HepG2 (cell line): ENCODE data around the gene CCDC117. TPM values are rescaled to one million over a fixed set of nuclear protein-coding genes. Genes with fewer than 3 reads are reported as not detected.
A peak's percentile ranks its signal among the peaks of the same experiment; 100 is the strongest.

Source experiments
- FUBP1 ChIP-seq: sonication (generic); formaldehyde crosslinking; IDR thresholded peaks from 2 replicates; pipeline ENCODE4 v1.5.1; 2020; ENCODE audit warnings: missing genetic modification reagents, mild to moderate bottlenecking, borderline replicate concordance
- HOXA9 ChIP-seq: sonication (generic); formaldehyde crosslinking; IDR thresholded peaks from 2 replicates; pipeline ENCODE4 v1.8.1; 2022; ENCODE audit warnings: missing genetic modification reagents, mild to moderate bottlenecking, moderate library complexity, borderline replicate concordance
- MLLT10 ChIP-seq: sonication (generic); formaldehyde crosslinking; IDR thresholded peaks from 2 replicates; pipeline ENCODE4 v1.4.0; 2020; ENCODE audit warnings: missing genetic modification reagents
- NR2C2 ChIP-seq: sonication (generic); formaldehyde crosslinking; IDR thresholded peaks from 2 replicates; pipeline ENCODE4 v1.4.0; 2020; ENCODE audit warnings: missing genetic modification reagents, mild to moderate bottlenecking, moderate library complexity, borderline replicate concordance
- PAF1 ChIP-seq: IDR thresholded peaks from 2 replicates; pipeline ENCODE4 v1.6.1; 2016; ENCODE audit warnings: missing genetic modification reagents, missing compliant biosample characterization
- SALL2 ChIP-seq: sonication (generic); formaldehyde crosslinking; IDR thresholded peaks from 2 replicates; pipeline ENCODE4 v1.8.1; 2023; ENCODE audit warnings: mild to moderate bottlenecking, missing genetic modification reagents, inconsistent platforms
- SMARCE1 ChIP-seq: fragments of 450-650 bp; IDR thresholded peaks from 2 replicates; pipeline ENCODE4 v1.6.1; 2017; ENCODE audit warnings: borderline replicate concordance
- TAF15 ChIP-seq: fragments of 200-400 bp; formaldehyde crosslinking; IDR thresholded peaks from one replicate; pipeline ENCODE4 v1.6.1; 2018; ENCODE audit warnings: mild to moderate bottlenecking, low read depth, low read length; ENCODE audit not compliant: poor library complexity, severe bottlenecking
- TCF7L2 ChIP-seq: IDR thresholded peaks from 2 replicates; pipeline ENCODE4 v1.6.1; 2011; ENCODE audit warnings: mild to moderate bottlenecking, low read depth, low read length, moderate library complexity
- ZBTB20 ChIP-seq: sonication (generic); formaldehyde crosslinking; IDR thresholded peaks from 2 replicates; pipeline ENCODE4 v1.8.1; 2023; ENCODE audit warnings: missing genetic modification reagents, low read depth, mild to moderate bottlenecking, borderline replicate concordance
- ZKSCAN5 ChIP-seq: sonication (generic); formaldehyde crosslinking; IDR thresholded peaks from 2 replicates; pipeline ENCODE4 v1.5.1; 2020; ENCODE audit warnings: mild to moderate bottlenecking, missing genetic modification reagents
- ZNF280D ChIP-seq: sonication (generic); formaldehyde crosslinking; IDR thresholded peaks from 2 replicates; pipeline ENCODE4 v1.5.1; 2020; ENCODE audit warnings: mild to moderate bottlenecking, missing genetic modification reagents
- ZNF615 ChIP-seq: sonication (generic); formaldehyde crosslinking; IDR thresholded peaks from 2 replicates; pipeline ENCODE4 v1.5.0; 2020; ENCODE audit warnings: mild to moderate bottlenecking, missing genetic modification reagents, borderline replicate concordance
- ZNF83 ChIP-seq: sonication (generic); formaldehyde crosslinking; IDR thresholded peaks from 2 replicates; pipeline ENCODE4 v1.4.0; 2020; ENCODE audit warnings: missing genetic modification reagents, mild to moderate bottlenecking, borderline replicate concordance
- ZSCAN5A ChIP-seq: sonication (generic); formaldehyde crosslinking; IDR thresholded peaks from 2 replicates; pipeline ENCODE4 v1.8.0; 2022; ENCODE audit warnings: mild to moderate bottlenecking, missing genetic modification reagents, borderline replicate concordance
- polyA plus RNA-seq, 8 experiments: library from polyadenylated mRNA; depleted of rRNA in 3 of 8; stranded (reverse) in 7 of 8; unstranded in 1 of 8; fragments of >200 nt; fragmentation: Illumina TruSeq in 4 of 8; extraction: Trizol in 4 of 8; gene quantifications; 2 replicates each; pipeline versions ENCODE4 v1.2.1 to v1.2.3, GENCODE V29; 2011 to 2016; ENCODE audit warnings: low read depth in 4 of 8, missing spikeins in 1 of 8, mixed read lengths in 1 of 8; ENCODE audit not compliant: insufficient read depth in 1 of 8
- total RNA-seq, 5 experiments: library from RNA; depleted of rRNA; stranded (reverse); fragments of >200 nt; fragmentation: Illumina TruSeq; extraction: Trizol; gene quantifications; 2 replicates each; pipeline ENCODE4 v1.2.3, GENCODE V29; 2016; ENCODE audit warnings: low read depth in 1 of 5
- TF ChIP-seq, protein P1 (sequence below), 2 experiments: fragments of 450-650 bp in 1 of 2; sonication (generic) in 1 of 2; formaldehyde crosslinking; IDR thresholded peaks; 2 replicates each; pipeline versions ENCODE4 v1.5.0 to v1.8.0; 2020 to 2022; ENCODE audit warnings: mild to moderate bottlenecking in 1 of 2, missing genetic modification reagents in 1 of 2
- TF ChIP-seq, protein P2 (sequence below): sonication (generic); formaldehyde crosslinking; IDR thresholded peaks from 2 replicates; pipeline ENCODE4 v1.5.1; 2020; ENCODE audit warnings: missing genetic modification reagents, mild to moderate bottlenecking, borderline replicate concordance

The CCDC117 gene
- total and polyA plus RNA-seq, 2 of the 13 experiments (the other 11 are each of a cell fraction or from before 2014, with no cell fraction given) = 12.6 to 34.2 TPM

DNA sequence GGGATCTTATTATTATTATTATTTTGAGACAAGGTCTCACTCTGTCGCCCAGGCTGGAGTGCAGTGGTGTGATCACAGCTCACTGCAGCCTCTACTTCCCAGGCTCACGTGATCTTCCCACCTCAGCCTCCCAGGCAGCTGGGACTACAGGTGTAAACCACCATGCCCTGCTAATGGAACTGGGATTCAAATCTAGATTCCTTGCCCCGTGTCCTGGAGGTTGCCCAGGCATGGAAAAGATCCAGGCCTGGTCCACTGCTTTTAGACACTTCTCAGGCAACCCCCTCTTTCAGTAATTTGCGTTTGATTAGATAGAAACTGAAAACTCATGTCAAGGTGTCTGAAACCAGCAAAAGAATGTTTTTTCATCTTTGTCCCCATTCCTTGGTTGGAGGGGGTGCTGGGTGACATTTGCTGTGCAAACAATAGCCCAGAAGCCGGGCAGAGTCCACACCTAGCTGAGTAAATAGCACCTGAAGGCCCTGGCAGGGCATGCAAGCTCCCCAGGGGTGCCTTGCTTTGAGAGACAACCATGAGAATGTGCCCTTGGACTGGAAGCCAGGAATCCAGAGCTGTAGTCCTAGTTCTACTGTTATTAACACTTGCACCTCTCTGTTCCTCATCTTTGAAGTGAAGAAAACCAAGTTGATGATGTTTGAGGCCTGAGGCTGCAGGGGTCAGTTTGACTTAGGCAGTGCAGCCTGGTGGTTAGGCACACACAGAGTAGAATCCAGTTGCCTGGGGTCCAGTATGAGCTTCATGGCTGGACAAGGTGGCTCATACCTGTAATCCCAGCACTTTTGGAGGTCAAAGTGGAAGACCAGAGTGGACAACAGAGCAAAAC lies 47.0 kb downstream of the CCDC117 start (continued):
- no peak for TF ChIP-seq MLLT10
- peak; percentile 54; the same call in 1 of the 2 replicates for TF ChIP-seq ZNF280D
- TF ChIP-seq ZBTB20 (CRISPR knock-in tag) = peak; percentile 60; the same call in 1 of the 2 replicates
- no peak for TF ChIP-seq ZKSCAN5 (CRISPR knock-in tag)
- TF ChIP-seq ZNF615 (CRISPR knock-in tag) = no peak
- TF ChIP-seq, protein P1, sequence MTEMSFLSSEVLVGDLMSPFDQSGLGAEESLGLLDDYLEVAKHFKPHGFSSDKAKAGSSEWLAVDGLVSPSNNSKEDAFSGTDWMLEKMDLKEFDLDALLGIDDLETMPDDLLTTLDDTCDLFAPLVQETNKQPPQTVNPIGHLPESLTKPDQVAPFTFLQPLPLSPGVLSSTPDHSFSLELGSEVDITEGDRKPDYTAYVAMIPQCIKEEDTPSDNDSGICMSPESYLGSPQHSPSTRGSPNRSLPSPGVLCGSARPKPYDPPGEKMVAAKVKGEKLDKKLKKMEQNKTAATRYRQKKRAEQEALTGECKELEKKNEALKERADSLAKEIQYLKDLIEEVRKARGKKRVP (CRISPR knock-in tag; IDR thresholded peaks at IDR 0.05) = peak in 1 of 2 experiments; percentile 47; a peak in 1 of 4 replicates
- TF ChIP-seq SALL2 = 0 out of 2 replicates have a peak, but pooled peaks have one; percentile 48
- no peak for TF ChIP-seq TAF15
- TF ChIP-seq ZNF83 (CRISPR knock-in tag) = no peak
- TF ChIP-seq, protein P2, sequence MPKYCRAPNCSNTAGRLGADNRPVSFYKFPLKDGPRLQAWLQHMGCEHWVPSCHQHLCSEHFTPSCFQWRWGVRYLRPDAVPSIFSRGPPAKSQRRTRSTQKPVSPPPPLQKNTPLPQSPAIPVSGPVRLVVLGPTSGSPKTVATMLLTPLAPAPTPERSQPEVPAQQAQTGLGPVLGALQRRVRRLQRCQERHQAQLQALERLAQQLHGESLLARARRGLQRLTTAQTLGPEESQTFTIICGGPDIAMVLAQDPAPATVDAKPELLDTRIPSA (CRISPR knock-in tag) = no peak
- TF ChIP-seq ZSCAN5A (CRISPR knock-in tag) = no peak
- no peak for TF ChIP-seq PAF1 (CRISPR knock-in tag)
- TF ChIP-seq NR2C2 (CRISPR knock-in tag) = peak; percentile 53; the same call in 1 of the 2 replicates
- no peak for TF ChIP-seq FUBP1 (CRISPR knock-in tag)
- TF ChIP-seq SMARCE1 = no peak
- TF ChIP-seq HOXA9 = no peak
- no peak for TF ChIP-seq TCF7L2
